Measurements from ENCODE around the gene KCNA5.

DNA sequence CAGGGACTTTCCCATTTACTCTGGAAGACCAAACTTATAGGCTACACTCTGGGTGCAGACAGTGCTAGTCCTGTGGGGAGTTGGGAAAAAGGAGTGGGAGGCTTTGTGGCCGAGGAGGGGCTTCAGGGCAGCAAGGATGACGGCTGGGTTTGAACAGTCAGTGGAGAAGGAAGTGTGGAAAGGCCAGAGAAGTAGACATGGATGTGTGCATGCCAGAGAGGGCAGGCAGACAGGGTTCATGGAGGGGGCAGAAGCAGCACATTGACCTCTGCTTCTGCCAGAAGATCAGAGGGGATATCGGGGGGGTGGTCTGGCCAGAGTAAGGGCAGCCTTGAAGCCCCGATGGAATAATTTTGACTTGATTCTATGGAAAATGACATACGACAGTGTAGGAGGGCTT is 27.2 kb upstream of the KCNA5 start:
- TF ChIP-seq NFRKB (IDR thresholded peaks at IDR 0.05), result no peak
- TF ChIP-seq TARDBP (IDR thresholded peaks at IDR 0.05), result no peak
- TF ChIP-seq SUZ12 (IDR thresholded peaks at IDR 0.05), result no peak
- TF ChIP-seq CTBP1 (IDR thresholded peaks at IDR 0.05; ENCODE audit: borderline replicate concordance), result no peak
- no peak for TF ChIP-seq FOXM1 (IDR thresholded peaks at IDR 0.05; ENCODE audit: borderline replicate concordance)

Data from HEK293T (cell line).